Heart left ventricle (tissue), 16 donors: ENCODE measurements around the gene CAPN9. TPM values are rescaled to one million over a fixed set of nuclear protein-coding genes. Genes with fewer than 3 reads are reported as not detected.
A peak's percentile ranks its signal among the peaks of the same experiment; 100 is the strongest.

Experiments
- ATAC-seq, 4 donors: fragments of 200-7000 bp; cut with Tn5 transposase; one replicate each; pipeline ENCODE4 v1.9.1; 2020 to 2022; ENCODE audit warnings: moderate library complexity in 4 of 4, mild to moderate bottlenecking in 3 of 4, moderate number of reproducible peaks in 1 of 4
- DNase-seq, 5 donors: peaks; one replicate each; pipeline ENCODE4 v3.0.0-alpha.2; 2020
- H3K27ac ChIP-seq, 12 donors: fragments of 200-600 bp; sonication (generic) in 4 of 12; one replicate each; pipeline versions ENCODE4 v1.5.0 to v1.8.0; 2016 to 2022; ENCODE audit warnings: mild to moderate bottlenecking in 2 of 12
- H3K27me3 ChIP-seq, 9 donors: fragments of 200-600 bp; sonication (generic) in 2 of 9; one replicate each; pipeline versions ENCODE4 v1.5.1 to v1.8.0; 2016 to 2022; ENCODE audit warnings: mild to moderate bottlenecking in 3 of 9
- H3K36me3 ChIP-seq, 9 donors: fragments of 200-600 bp; sonication (generic) in 2 of 9; one replicate each; pipeline versions ENCODE4 v1.5.0 to v1.8.0; 2018 to 2022; ENCODE audit warnings: mild to moderate bottlenecking in 2 of 9
- H3K4me1 ChIP-seq, 12 donors: fragments of 200-600 bp; sonication (generic) in 4 of 12; one replicate each; pipeline versions ENCODE4 v1.5.0 to v1.8.0; 2016 to 2022; ENCODE audit warnings: mild to moderate bottlenecking in 3 of 12
- H3K4me3 ChIP-seq, 12 donors: fragments of 200-600 bp; sonication (generic) in 4 of 12; one replicate each; pipeline versions ENCODE4 v1.5.0 to v1.8.0; 2017 to 2022; ENCODE audit warnings: mild to moderate bottlenecking in 9 of 12, moderate library complexity in 4 of 12
- H3K9me3 ChIP-seq, 12 donors: fragments of 200-600 bp; sonication (generic) in 4 of 12; one replicate each; pipeline versions ENCODE4 v1.5.0 to v1.8.0; 2016 to 2022; ENCODE audit warnings: mild to moderate bottlenecking in 1 of 12
- POLR2A ChIP-seq, 2 donors: fragments of 450-650 bp; IDR thresholded peaks; one replicate each; pipeline ENCODE4 v1.6.1; 2017; ENCODE audit warnings: antibody characterized with exemption in 2 of 2, mild to moderate bottlenecking in 2 of 2, moderate library complexity in 2 of 2
- WGBS, 4 donors: extraction: QIAGEN DNeasy Blood & Tissue Kit in 2 of 4; methylation state at CpG; one replicate each; pipeline versions ENCODE4 v1.1.5 to v1.1.7; 2013 to 2018; 5-methylcytosine and 5-hydroxymethylcytosine counted together
- intact Hi-C, 10 donors: fragments of 100-400 bp; cut with DNase I; formaldehyde crosslinking; loops; one replicate each; pipeline versions ENCODE4 v1.11.1 to v1.14.2; 2022
- polyA plus RNA-seq, 2 donors: library from polyadenylated mRNA; stranded (reverse); fragments of 200-250 nt; gene quantifications; one replicate each; pipeline ENCODE4 v1.2.3, GENCODE V29; 2013
- total RNA-seq, 9 donors: library from RNA; depleted of rRNA in 2 of 9; stranded (reverse); fragments of >200 nt in 2 of 9; fragmentation: NEBNext Ultra II Directional in 3 of 9; extraction: Animal tissue kit (Norgen Biotek cat#: 25700) in 3 of 9; gene quantifications; one replicate each; pipeline versions ENCODE4 v1.1.0 to v1.2.4, GENCODE V29; 2016 to 2023
- TF ChIP-seq, protein P1 (sequence below), 12 donors: fragments of 200-600 bp; sonication (generic) in 4 of 12; IDR thresholded peaks; one replicate each; pipeline versions ENCODE4 v1.5.0 to v1.8.0; 2018 to 2022; ENCODE audit warnings: antibody characterized with exemption in 12 of 12, mild to moderate bottlenecking in 5 of 12
- donor health status: ischemic (EF 13 %, LVEDD 7.1; RV severe dilation, severe dysfunction).
- donor health status: healthy with polysubstance abuse.
- donor health status: DM: no; HTN: yes; CAD: no.
- donor health status: DM: no; HTN: no; CAD: no.
- donor health status: ischemic (EF 25% LVEDD 6.9; RV normal size, moderate dysfunction).
- donor health status: ischemic (EF 25% LVEDD 5.7; RV mildly dilated, moderate dysfunction).
- donor health status: healthy.
- donor health status: DM: yes; HTN: yes; CAD: no.
- donor health status: ischemic (EF 35%, LVEDD 5.7; RV mildly dilated, moderate dysfunction).
- donor health status: nonischemic (EF 11% LVEDD 7.7; RV severe dilation, severe dysfunction).
- donor health status: DM: yes; HTN: yes; CAD: no.
- donor health status: PGD.
- donor health status: ischemic (EF 29% LVEDD 5.4; RV normal size, mild dysfunction).
- donor health status: nonischemic (EF 23%, LVEDD 6.1; RV moderate dilation, normal function).

CAPN9 gene
- total and polyA plus RNA-seq, 11 donors, result 0.04 to 0.31 (median 0.17) TPM; not detected in 7

DNA sequence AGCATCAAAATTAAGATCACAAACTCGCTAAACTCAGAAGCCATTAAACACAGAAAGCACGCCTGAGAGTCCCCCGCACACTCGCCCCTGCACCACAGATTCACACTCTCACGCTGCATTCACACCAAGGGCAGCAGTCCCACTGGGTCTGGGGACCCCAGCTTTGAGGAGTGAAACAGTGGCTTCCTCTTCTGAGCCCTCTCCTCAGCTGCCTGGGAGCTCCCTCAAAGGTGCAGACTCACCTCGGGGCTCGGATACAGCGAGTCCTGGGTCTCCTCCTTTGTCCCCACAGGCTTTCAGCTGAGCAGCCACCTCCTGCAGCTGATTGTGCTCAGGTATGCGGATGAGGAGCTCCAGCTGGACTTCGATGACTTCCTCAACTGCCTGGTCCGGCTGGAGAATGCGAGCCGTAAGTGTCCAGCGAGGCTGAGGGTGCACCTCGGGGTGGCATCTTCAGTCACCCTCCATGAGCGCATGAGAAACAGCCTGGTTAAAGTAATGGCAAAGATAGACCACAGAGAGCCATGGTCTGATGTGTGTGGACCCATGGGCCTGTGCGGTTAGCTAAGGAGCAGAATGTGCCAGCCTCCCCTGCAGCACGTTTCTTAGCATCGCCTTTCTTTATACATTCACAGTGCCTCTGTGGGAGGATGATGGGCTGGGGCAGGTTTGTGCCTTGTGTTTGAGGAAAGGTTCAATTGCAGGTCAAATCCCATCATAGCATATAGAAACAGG, 47.9 kb downstream of the CAPN9 start:
- H3K4me3 ChIP-seq, result no peak overlapping the region
- H3K36me3 ChIP-seq, result no peaks in the 10 kb centered on the region
- DNase-seq, result no peak
- no peak for TF ChIP-seq POLR2A (IDR thresholded peaks at IDR 0.05)
- TF ChIP-seq, protein P1, sequence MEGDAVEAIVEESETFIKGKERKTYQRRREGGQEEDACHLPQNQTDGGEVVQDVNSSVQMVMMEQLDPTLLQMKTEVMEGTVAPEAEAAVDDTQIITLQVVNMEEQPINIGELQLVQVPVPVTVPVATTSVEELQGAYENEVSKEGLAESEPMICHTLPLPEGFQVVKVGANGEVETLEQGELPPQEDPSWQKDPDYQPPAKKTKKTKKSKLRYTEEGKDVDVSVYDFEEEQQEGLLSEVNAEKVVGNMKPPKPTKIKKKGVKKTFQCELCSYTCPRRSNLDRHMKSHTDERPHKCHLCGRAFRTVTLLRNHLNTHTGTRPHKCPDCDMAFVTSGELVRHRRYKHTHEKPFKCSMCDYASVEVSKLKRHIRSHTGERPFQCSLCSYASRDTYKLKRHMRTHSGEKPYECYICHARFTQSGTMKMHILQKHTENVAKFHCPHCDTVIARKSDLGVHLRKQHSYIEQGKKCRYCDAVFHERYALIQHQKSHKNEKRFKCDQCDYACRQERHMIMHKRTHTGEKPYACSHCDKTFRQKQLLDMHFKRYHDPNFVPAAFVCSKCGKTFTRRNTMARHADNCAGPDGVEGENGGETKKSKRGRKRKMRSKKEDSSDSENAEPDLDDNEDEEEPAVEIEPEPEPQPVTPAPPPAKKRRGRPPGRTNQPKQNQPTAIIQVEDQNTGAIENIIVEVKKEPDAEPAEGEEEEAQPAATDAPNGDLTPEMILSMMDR (IDR thresholded peaks at IDR 0.05), result no peak
- intact Hi-C loops, result loop anchor here in 7 of 10 donors (5.0 kb wide), 3 partner anchors 187 to 427 kb away; no protein-coding TSS in a partner anchor
- no peaks in the 10 kb centered on the region for H3K27me3 ChIP-seq
- H3K27ac ChIP-seq, result no peak overlapping the region
- no peaks in the 10 kb centered on the region for H3K4me1 ChIP-seq
- ATAC-seq, result no peak
- 89 to 93% (median 91%) methylated on average over 17 to 19 of the region's 19 CpGs for WGBS, 4 donors
- H3K9me3 ChIP-seq, result no peaks in the 10 kb centered on the region

DNA sequence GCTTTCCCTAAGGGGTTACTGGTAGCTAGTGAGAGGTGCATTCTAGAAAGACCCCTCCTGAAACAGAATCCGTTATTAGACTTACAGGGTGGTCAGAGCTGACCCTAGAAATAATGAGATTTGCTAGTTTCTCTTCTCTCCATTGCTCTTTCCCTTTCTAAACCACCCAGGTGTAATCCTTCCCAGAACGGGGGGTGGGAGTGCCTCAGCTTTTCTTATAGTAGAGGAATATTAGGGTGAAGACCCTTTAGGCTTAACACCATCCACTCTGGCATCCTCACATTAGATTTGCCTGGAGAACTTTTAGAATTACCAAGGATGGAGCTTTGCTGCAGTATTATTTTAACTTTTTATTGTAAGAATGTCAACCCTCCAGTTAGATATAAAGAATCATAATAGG, 49.4 kb downstream of the CAPN9 start:
- H3K9me3 ChIP-seq, result no peaks in the 10 kb centered on the region
- no peak for TF ChIP-seq POLR2A (IDR thresholded peaks at IDR 0.05)
- TF ChIP-seq, protein P1 (IDR thresholded peaks at IDR 0.05), result no peak
- DNase-seq (no peak), ATAC-seq (no peak)
- H3K27me3 ChIP-seq, result no peaks in the 10 kb centered on the region
- H3K4me3 ChIP-seq, result no peak overlapping the region
- H3K27ac ChIP-seq, result no peak overlapping the region
- no peaks in the 10 kb centered on the region for H3K36me3 ChIP-seq
- intact Hi-C loops, result loop anchor here in 8 of 10 donors (2.0 to 5.0 kb wide), 3 partner anchors 186 to 416 kb away; no protein-coding TSS in a partner anchor
- 41 to 60% (median 58%) methylated on average over 2 of the region's 2 CpGs for WGBS, 4 donors
- no peaks in the 10 kb centered on the region for H3K4me1 ChIP-seq

DNA sequence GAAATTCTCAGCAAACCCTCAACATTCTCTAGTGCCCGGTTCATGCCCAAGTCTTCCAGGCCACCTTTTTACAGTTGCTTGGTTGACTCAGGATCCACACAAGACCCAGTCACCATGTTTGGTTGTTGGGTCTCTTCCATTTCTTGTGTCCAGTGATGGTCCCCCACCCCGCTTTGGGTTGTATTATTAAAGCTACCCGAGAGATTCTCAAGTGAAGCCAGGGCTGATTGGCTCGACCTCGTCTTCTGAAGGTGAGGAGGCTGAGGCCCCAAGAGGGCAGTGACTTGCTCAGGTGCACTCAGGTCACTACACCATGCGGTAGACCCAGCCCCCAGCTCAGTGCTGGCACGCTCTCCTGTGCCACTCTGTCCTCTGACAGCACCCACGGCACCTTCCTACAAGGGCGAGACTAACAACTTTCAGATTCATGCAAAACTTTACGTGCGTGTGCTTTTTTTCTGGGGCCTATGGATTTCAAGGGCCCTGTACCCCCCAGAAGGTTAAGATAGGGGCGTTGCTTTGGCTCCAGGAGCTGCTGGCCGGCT, 50.3 kb downstream of the CAPN9 start:
- TF ChIP-seq, protein P1 (IDR thresholded peaks at IDR 0.05), result no peak
- no peak for TF ChIP-seq POLR2A (IDR thresholded peaks at IDR 0.05)
- Histone ChIP-seq H3K4me1 (no peaks in the 10 kb centered on the region), H3K36me3 (no peaks in the 10 kb centered on the region), H3K27me3 (no peaks in the 10 kb centered on the region), H3K27ac (no peak overlapping the region), H3K9me3 (no peaks in the 10 kb centered on the region), H3K4me3 (no peak overlapping the region)
- peak in 2 of 4 donors; percentile 19 to 25 for ATAC-seq
- WGBS, 4 donors, result 73 to 78% (median 77%) methylated on average over 13 of the region's 13 CpGs
- intact Hi-C loops, result loop anchor here in 8 of 10 donors (2.0 to 5.0 kb wide), 3 partner anchors 185 to 415 kb away; no protein-coding TSS in a partner anchor
- no peak for DNase-seq

DNA sequence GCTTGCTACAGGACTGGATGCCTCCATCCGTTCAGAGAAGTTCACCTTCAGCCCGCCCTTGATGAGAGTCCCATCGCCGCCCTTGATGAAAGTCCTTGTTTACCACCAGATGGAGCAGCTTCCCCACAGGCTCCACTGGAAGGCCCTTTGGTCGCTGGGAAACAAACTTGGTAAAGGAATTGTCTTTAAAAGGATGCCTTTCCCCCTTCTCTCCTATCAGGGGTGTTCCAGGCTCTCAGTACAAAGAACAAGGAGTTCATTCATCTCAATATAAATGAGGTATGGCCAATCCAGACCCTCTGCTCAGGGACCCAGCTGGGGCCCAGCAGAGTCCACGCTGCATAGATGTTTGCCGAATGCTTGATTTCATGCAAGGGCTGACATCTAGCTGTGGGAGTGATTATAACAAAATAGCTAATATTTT, 50.8 kb downstream of the CAPN9 start:
- Histone ChIP-seq H3K27ac (no peak overlapping the region), H3K36me3 (no peaks in the 10 kb centered on the region), H3K4me1 (no peaks in the 10 kb centered on the region), H3K4me3 (peak overlapping the region in 1 of 12 donors; percentile 12), H3K27me3 (no peaks in the 10 kb centered on the region), H3K9me3 (no peaks in the 10 kb centered on the region)
- TF ChIP-seq POLR2A (IDR thresholded peaks at IDR 0.05), result no peak
- TF ChIP-seq, protein P1 (IDR thresholded peaks at IDR 0.05), result peak; percentile 39 to 87 (median 79)
- 25 to 39% (median 26%) methylated on average over 4 to 7 of the region's 7 CpGs for WGBS, 4 donors
- intact Hi-C loops, result loop anchor here (1.0 to 5.0 kb wide), 8 partner anchors 119 to 415 kb away; no protein-coding TSS in a partner anchor
- DNase-seq, result peak in 4 of 5 donors; percentile 64 to 78 (median 67)
- peak; percentile 83 to 95 (median 90) for ATAC-seq
